Loucy (cell line): Measurements from ENCODE around the gene FAM221B.

ENCODE experiments used
- CTCF ChIP-seq: fragments of 200-600 bp; sonication (generic); conservative IDR thresholded peaks from 2 replicates; pipeline ENCODE4 v1.5.1; 2014; ENCODE audit warnings: mild to moderate bottlenecking, antibody characterized with exemption, low read length
- EZH2phosphoT487 ChIP-seq: fragments of 200-600 bp; IDR thresholded peaks from 2 replicates; pipeline ENCODE4 v1.6.1; 2018; ENCODE audit warnings: antibody characterized with exemption, mild to moderate bottlenecking, moderate library complexity, borderline replicate concordance

GRCh38 chr9:35835216-35835632 is 6.7 kb upstream of the FAM221B start:
- TF ChIP-seq CTCF = peak; percentile 71
- no peak for TF ChIP-seq EZH2phosphoT487
